GM18517 (cell line): ENCODE measurements around the gene HCFC1.

ENCODE experiments used
- ATAC-seq: cut with Tn5 transposase; IDR thresholded peaks from one replicate; pipeline ENCODE4 v1.9.1; 2021; ENCODE audit warnings: mild to moderate bottlenecking, moderate library complexity; ENCODE audit not compliant: unreplicated experiment

Gene HCFC1

GRCh38 chrX:153926858-153927671 lies 44.6 kb downstream of the HCFC1 start:
- ATAC-seq = peak; percentile 34

GRCh38 chrX:153926552-153926857 lies 45.1 kb downstream of the HCFC1 start:
- peak; percentile 0 for ATAC-seq

- ATAC-seq = no peak
Observed at GRCh38 chrX:153925739-153926551, 45.7 kb downstream of the HCFC1 start, which contains the start of gene ARHGAP4. TSS of gene ARHGAP4 (minus strand) at chrX:153926264. CDS start at chrX:153926202, 62 bp downstream.

- ATAC-seq = no peak
Observed at GRCh38 chrX:153925387-153925738, 46.3 kb downstream of the HCFC1 start.

- no peak for ATAC-seq
Observed at GRCh38 chrX:153924149-153924861, 47.3 kb downstream of the HCFC1 start.

GRCh38 chrX:153922932-153923857 lies 48.4 kb downstream of the HCFC1 start:
- no peak for ATAC-seq

- ATAC-seq = no peak
Observed at GRCh38 chrX:153921511-153922446, 49.8 kb downstream of the HCFC1 start.

GRCh38 chrX:153921070-153921469 lies 50.5 kb downstream of the HCFC1 start:
- no peak for ATAC-seq

- ATAC-seq = no peak
Observed at GRCh38 chrX:153920546-153920945, 51.1 kb downstream of the HCFC1 start.

GRCh38 chrX:153919281-153919680 lies 52.3 kb downstream of the HCFC1 start:
- no peak for ATAC-seq

GRCh38 chrX:153917869-153918268 lies 53.7 kb downstream of the HCFC1 start:
- ATAC-seq = no peak

- ATAC-seq = no peak
Observed at GRCh38 chrX:153913701-153914100, 57.9 kb downstream of the HCFC1 start.

- ATAC-seq = no peak
Observed at GRCh38 chrX:153913211-153913610, 58.4 kb downstream of the HCFC1 start.

- no peak for ATAC-seq
Observed at GRCh38 chrX:153911798-153912197, 59.8 kb downstream of the HCFC1 start.

- ATAC-seq = no peak
Observed at GRCh38 chrX:153910446-153910845, 61.2 kb downstream of the HCFC1 start.

- no peak for ATAC-seq
Observed at GRCh38 chrX:153909980-153910360, 61.6 kb downstream of the HCFC1 start.

GRCh38 chrX:153909024-153909979 lies 62.3 kb downstream of the HCFC1 start:
- ATAC-seq = no peak

GRCh38 chrX:153908219-153908860 lies 63.3 kb downstream of the HCFC1 start:
- ATAC-seq = no peak
